Activated naive CD4-positive, alpha-beta T cell treated with anti-CD3 and anti-CD28 coated beads, Interleukin-2, amount 10 ng/mL, durations not matched to agents 7 days and 5 days (primary cell): ENCODE measurements around the gene SYK.

ENCODE experiments used
- CTCF ChIA-PET: fragments of 350-600 bp; sonication (Branson Sonifier 250); formaldehyde crosslinking; loops from one replicate; lab custom pipeline; 2021; ENCODE audit warnings: antibody characterized with exemption; lab: Charles Lee
- DNase-seq: peaks from one replicate; pipeline ENCODE4 v3.0.0-alpha.2; 2020
- H3K27ac Mint-ChIP-seq: one replicate; pipeline ENCODE4 v1.8.0; 2021; ENCODE audit warnings: mild to moderate bottlenecking, moderate library complexity, mixed read lengths
- H3K27me3 Mint-ChIP-seq: one replicate; pipeline ENCODE4 v1.8.0; 2021; ENCODE audit warnings: mild to moderate bottlenecking, mixed read lengths
- H3K36me3 Mint-ChIP-seq: one replicate; pipeline ENCODE4 v1.8.0; 2021; ENCODE audit warnings: mixed read lengths
- H3K4me1 Mint-ChIP-seq: one replicate; pipeline ENCODE4 v1.8.0; 2021; ENCODE audit warnings: mixed read lengths
- H3K4me3 Mint-ChIP-seq: one replicate; pipeline ENCODE4 v1.8.0; 2021; ENCODE audit warnings: mild to moderate bottlenecking, moderate library complexity, mixed read lengths
- H3K9me3 Mint-ChIP-seq: one replicate; pipeline ENCODE4 v1.8.0; 2021; ENCODE audit warnings: mixed read lengths

Gene SYK

DNA sequence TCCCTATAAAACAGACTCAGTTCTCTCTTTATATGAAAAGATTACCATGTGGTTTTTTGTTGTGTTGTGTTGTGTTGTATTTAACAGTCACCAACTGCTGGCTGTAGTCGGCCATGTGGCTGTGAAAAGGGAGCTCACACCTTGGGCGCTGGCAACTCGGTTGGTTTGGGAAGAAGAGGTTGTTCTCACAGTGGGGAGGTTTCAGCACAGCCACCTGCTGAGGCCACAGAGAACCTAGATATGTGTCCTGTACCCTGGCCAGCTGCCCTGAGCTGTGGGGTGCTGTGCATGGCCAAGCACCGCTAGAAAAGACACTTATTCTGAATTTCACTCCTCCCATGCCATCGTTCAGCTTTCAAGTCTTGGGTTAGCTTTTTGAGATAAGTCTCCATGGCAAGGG lies 58.8 kb downstream of the SYK start:
- Mint-ChIP-seq H3K9me3 (no peaks in the 10 kb centered on the region), H3K36me3 (no peaks in the 10 kb centered on the region), H3K4me1 (peaks cover 15% of the 10 kb centered on the region), H3K27me3 (peaks cover 12% of the 10 kb centered on the region), H3K27ac (no peak overlapping the region), H3K4me3 (no peak overlapping the region)
- CTCF ChIA-PET = no interaction called here
- no peak for DNase-seq

- Mint-ChIP-seq H3K9me3 (no peaks in the 10 kb centered on the region), H3K4me1 (peaks cover 17% of the 10 kb centered on the region), H3K27ac (no peak overlapping the region), H3K4me3 (no peak overlapping the region), H3K36me3 (no peaks in the 10 kb centered on the region), H3K27me3 (peaks cover 12% of the 10 kb centered on the region)
- CTCF ChIA-PET = no interaction called here
- DNase-seq = no peak
Measured at GRCh38 chr9:90860826-90861225, 59.2 kb downstream of the SYK start.

GRCh38 chr9:90861380-90861779 lies 59.8 kb downstream of the SYK start:
- CTCF ChIA-PET = no interaction called here
- no peaks in the 10 kb centered on the region for H3K36me3 Mint-ChIP-seq

GRCh38 chr9:90861826-90862740 lies 60.5 kb downstream of the SYK start:
- peaks cover 17% of the 10 kb centered on the region for H3K4me1 Mint-ChIP-seq
- no peak overlapping the region for H3K4me3 Mint-ChIP-seq
- H3K36me3 Mint-ChIP-seq = no peaks in the 10 kb centered on the region
- DNase-seq = no peak
- CTCF ChIA-PET = interaction anchor here (0.5 kb wide), 1 partner anchor 77 kb away, joined by 3 read pairs; no protein-coding TSS in a partner anchor
- H3K9me3 Mint-ChIP-seq = no peaks in the 10 kb centered on the region
- H3K27ac Mint-ChIP-seq = no peak overlapping the region
- peaks cover 12% of the 10 kb centered on the region for H3K27me3 Mint-ChIP-seq

More at GRCh38 chr9:90861380-90861779, 59.8 kb downstream of the SYK start:
- Mint-ChIP-seq H3K27me3 (peaks cover 12% of the 10 kb centered on the region), H3K9me3 (no peaks in the 10 kb centered on the region), H3K27ac (no peak overlapping the region), H3K4me1 (peaks cover 17% of the 10 kb centered on the region), H3K4me3 (no peak overlapping the region)
- no peak for DNase-seq

DNA sequence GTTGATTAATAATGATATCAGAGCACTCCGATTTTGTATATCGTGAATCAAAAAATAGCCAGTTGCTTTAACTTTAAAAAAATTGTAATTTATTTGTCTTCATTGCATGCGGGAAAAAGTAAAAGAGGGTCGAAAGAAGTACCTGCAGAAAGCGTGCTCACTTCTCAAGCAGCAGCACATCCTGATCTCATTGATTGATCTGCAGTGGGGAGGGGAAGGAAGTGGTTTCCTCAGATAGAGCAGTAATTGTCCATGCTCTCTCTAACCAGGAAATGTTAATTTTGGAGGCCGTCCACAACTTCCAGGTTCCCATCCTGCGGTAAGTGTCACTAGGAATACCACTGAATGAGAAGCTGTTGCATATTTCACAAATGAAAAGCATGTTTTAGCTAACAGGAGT lies 63.2 kb downstream of the SYK start:
- no peak overlapping the region for H3K4me3 Mint-ChIP-seq
- no peaks in the 10 kb centered on the region for H3K9me3 Mint-ChIP-seq
- peaks cover 10% of the 10 kb centered on the region for H3K4me1 Mint-ChIP-seq
- DNase-seq = no peak
- H3K27me3 Mint-ChIP-seq = peaks cover 1% of the 10 kb centered on the region
- H3K27ac Mint-ChIP-seq = no peak overlapping the region
- CTCF ChIA-PET = no interaction called here
- no peaks in the 10 kb centered on the region for H3K36me3 Mint-ChIP-seq

DNA sequence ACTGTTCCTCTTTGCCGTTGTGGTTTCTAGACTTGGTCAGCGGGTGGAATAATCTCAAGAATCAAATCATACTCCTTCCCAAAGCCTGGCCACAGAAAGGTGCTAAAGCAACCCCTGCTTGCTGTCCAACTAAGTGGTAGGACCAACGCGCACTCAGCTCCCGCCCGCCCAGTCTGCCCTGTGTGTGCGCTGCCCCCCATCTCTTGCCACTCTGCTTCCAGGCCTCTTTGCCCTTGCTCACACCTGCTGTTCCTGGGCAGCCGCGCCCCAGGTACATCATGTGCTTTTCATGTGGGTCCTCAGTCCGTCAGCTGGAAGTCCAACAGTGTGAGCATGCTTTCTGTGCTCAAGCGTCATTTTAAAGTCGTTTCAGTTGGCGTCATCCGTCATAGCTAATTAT lies 65.5 kb downstream of the SYK start:
- H3K4me1 Mint-ChIP-seq = peaks cover 10% of the 10 kb centered on the region
- H3K4me3 Mint-ChIP-seq = no peak overlapping the region
- no peak overlapping the region for H3K27ac Mint-ChIP-seq
- CTCF ChIA-PET = no interaction called here
- peaks cover 8% of the 10 kb centered on the region for H3K27me3 Mint-ChIP-seq
- no peaks in the 10 kb centered on the region for H3K36me3 Mint-ChIP-seq
- no peak for DNase-seq
- H3K9me3 Mint-ChIP-seq = no peaks in the 10 kb centered on the region

GRCh38 chr9:90868555-90868954 lies 66.9 kb downstream of the SYK start:
- H3K4me3 Mint-ChIP-seq = no peak overlapping the region
- peaks cover 8% of the 10 kb centered on the region for H3K27me3 Mint-ChIP-seq
- H3K4me1 Mint-ChIP-seq = peaks cover 10% of the 10 kb centered on the region
- H3K9me3 Mint-ChIP-seq = no peaks in the 10 kb centered on the region
- no peak for DNase-seq
- CTCF ChIA-PET = interaction anchor here (1.2 kb wide), 2 partner anchors 10 to 34 kb away, joined by 3 to 4 read pairs; no protein-coding TSS in a partner anchor
- no peaks in the 10 kb centered on the region for H3K36me3 Mint-ChIP-seq
- H3K27ac Mint-ChIP-seq = no peak overlapping the region

- Mint-ChIP-seq H3K36me3 (no peaks in the 10 kb centered on the region), H3K9me3 (no peaks in the 10 kb centered on the region), H3K4me3 (no peak overlapping the region), H3K27me3 (peaks cover 9% of the 10 kb centered on the region), H3K4me1 (peaks cover 8% of the 10 kb centered on the region), H3K27ac (no peak overlapping the region)
- CTCF ChIA-PET = interaction anchor here (1.2 to 2.1 kb wide), 3 partner anchors 9 to 113 kb away, joined by 3 to 15 read pairs (median 4); no protein-coding TSS in a partner anchor
- DNase-seq = no peak
Measured at GRCh38 chr9:90869361-90869760, 67.7 kb downstream of the SYK start.

GRCh38 chr9:90870621-90871326 lies 69.2 kb downstream of the SYK start:
- CTCF ChIA-PET = interaction anchor here (0.6 to 2.1 kb wide), 5 partner anchors 9 to 1273 kb away, joined by 3 to 15 read pairs (median 3); no protein-coding TSS in a partner anchor
- no peaks in the 10 kb centered on the region for H3K36me3 Mint-ChIP-seq
- no peaks in the 10 kb centered on the region for H3K4me1 Mint-ChIP-seq
- H3K27me3 Mint-ChIP-seq = peaks cover 11% of the 10 kb centered on the region
- H3K27ac Mint-ChIP-seq = no peak overlapping the region
- no peaks in the 10 kb centered on the region for H3K9me3 Mint-ChIP-seq
- no peak overlapping the region for H3K4me3 Mint-ChIP-seq
- peak; percentile 60 for DNase-seq

DNA sequence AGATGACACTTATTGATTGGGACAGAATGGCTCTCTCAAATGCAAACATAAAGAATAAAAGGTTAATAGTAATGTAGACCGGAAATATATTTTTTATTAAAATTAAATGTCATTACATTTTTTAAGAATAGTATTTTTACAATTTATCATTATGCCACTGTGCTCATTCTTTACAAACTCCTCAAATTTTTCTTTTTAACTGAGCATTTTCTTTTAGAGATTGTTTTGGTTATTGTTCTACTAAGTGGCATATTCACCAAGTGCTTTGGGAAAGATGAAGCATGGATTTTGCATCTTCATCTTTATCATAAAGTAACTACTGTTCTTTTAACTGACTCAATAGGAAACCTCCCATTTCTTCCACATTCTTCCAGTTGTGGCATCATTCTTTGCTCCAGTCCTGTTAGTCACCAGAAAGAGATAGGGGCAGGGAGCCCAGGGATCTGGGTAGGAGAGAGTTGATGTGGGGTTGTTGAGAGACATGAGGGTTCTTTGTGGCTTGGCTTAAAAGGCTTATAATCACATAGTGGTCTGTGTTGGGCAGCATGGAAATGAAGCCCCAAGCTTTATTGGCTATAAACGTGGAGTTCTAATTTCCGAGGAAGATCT lies 69.8 kb downstream of the SYK start:
- CTCF ChIA-PET = interaction anchor here (1.3 kb wide), 1 partner anchor 1273 kb away, joined by 3 read pairs; no protein-coding TSS in a partner anchor

GRCh38 chr9:90872835-90873294 lies 71.2 kb downstream of the SYK start:
- peaks cover 11% of the 10 kb centered on the region for H3K27me3 Mint-ChIP-seq
- CTCF ChIA-PET = interaction anchor here (0.8 kb wide), 1 partner anchor 649 kb away, joined by 3 read pairs; no protein-coding TSS in a partner anchor
- no peaks in the 10 kb centered on the region for H3K4me1 Mint-ChIP-seq
- no peaks in the 10 kb centered on the region for H3K36me3 Mint-ChIP-seq
- no peak for DNase-seq
- H3K27ac Mint-ChIP-seq = no peak overlapping the region
- no peaks in the 10 kb centered on the region for H3K9me3 Mint-ChIP-seq
- H3K4me3 Mint-ChIP-seq = no peak overlapping the region

More for the DNA sequence above, 69.8 kb downstream of the SYK start:
- no peaks in the 10 kb centered on the region for H3K36me3 Mint-ChIP-seq
- H3K27ac Mint-ChIP-seq = no peak overlapping the region
- no peaks in the 10 kb centered on the region for H3K4me1 Mint-ChIP-seq
- peaks cover 11% of the 10 kb centered on the region for H3K27me3 Mint-ChIP-seq
- H3K4me3 Mint-ChIP-seq = no peak overlapping the region
- DNase-seq = no peak
- H3K9me3 Mint-ChIP-seq = no peaks in the 10 kb centered on the region

GRCh38 chr9:90873422-90873821 lies 71.8 kb downstream of the SYK start:
- CTCF ChIA-PET = no interaction called here
- H3K27ac Mint-ChIP-seq = no peak overlapping the region

GRCh38 chr9:90874194-90874593 lies 72.6 kb downstream of the SYK start:
- Mint-ChIP-seq H3K4me1 (no peaks in the 10 kb centered on the region), H3K9me3 (no peaks in the 10 kb centered on the region), H3K36me3 (no peaks in the 10 kb centered on the region), H3K4me3 (no peak overlapping the region), H3K27ac (no peak overlapping the region), H3K27me3 (peaks cover 11% of the 10 kb centered on the region)
- no peak for DNase-seq
- CTCF ChIA-PET = interaction anchor here (1.5 kb wide), 1 partner anchor 118 kb away, joined by 3 read pairs; no protein-coding TSS in a partner anchor

More at GRCh38 chr9:90873422-90873821, 71.8 kb downstream of the SYK start:
- Mint-ChIP-seq H3K27me3 (peaks cover 11% of the 10 kb centered on the region), H3K4me3 (no peak overlapping the region), H3K36me3 (no peaks in the 10 kb centered on the region), H3K9me3 (no peaks in the 10 kb centered on the region), H3K4me1 (no peaks in the 10 kb centered on the region)
- no peak for DNase-seq

DNA sequence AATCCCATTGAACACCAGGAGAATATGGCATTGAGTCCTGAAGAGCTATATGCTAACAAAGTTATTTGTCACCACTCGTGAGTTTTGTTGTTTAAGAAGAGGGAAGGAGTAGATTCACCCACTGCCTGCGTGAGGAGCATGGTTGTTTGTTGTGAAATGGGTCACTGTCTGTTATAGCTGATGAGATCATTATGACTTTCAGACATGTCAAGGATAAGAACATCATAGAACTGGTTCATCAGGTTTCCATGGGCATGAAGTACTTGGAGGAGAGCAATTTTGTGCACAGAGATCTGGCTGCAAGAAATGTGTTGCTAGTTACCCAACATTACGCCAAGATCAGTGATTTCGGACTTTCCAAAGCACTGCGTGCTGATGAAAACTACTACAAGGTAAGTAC lies 76.9 kb downstream of the SYK start:
- CTCF ChIA-PET = interaction anchor here (0.7 to 0.9 kb wide), 2 partner anchors 10 to 12 kb away, joined by 3 read pairs; no protein-coding TSS in a partner anchor
- DNase-seq = no peak
- Mint-ChIP-seq H3K4me3 (no peak overlapping the region), H3K4me1 (no peaks in the 10 kb centered on the region), H3K27ac (no peak overlapping the region), H3K27me3 (peaks cover 4% of the 10 kb centered on the region), H3K36me3 (no peaks in the 10 kb centered on the region), H3K9me3 (peaks cover 2% of the 10 kb centered on the region)
